GM21367 (cell line): ENCODE measurements around the gene BAHCC1.

Experiments used
- ATAC-seq: cut with Tn5 transposase; IDR thresholded peaks from one replicate; pipeline ENCODE4 v1.9.1; 2021; ENCODE audit not compliant: unreplicated experiment

The BAHCC1 gene

DNA sequence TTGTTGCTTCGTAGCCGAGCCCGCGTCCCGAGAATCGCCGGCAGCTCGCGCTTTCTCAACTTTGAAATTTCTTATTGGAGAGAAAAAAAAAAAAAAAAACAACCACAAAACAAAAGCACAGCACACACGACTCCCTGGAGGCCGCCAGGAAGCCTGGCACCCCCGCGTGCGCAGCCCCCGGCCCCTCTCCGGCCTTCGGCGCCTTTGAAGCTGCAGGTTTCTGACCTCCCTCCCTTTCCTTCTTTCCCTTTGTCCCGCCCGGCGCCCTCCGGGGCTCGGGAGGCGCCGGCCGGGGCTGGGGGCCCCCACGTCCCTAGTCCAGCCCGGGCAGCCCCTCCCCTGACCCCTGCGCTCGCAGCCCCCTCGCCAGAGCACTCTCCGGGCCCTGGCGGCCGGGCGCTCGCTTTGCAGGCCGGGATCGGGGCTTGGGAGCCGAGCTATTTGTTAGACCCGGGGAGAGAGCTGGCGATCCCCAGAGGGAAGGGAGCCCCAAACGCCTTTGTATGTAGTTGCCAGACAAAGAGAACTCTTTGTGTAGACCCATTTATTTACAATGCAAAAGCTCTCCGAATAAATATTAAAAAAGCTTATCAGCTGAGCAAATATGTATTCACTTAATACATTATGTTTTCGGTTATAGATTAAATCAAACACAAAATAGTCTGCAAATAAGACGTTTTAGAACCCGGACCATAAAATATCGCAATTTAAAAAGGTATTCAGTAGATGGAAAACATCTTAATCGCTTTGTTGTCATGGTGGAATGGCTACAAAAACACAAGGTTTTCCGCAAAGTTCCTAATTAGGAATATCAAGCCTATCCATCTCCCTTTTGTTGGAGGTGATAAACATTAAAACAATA, 2.3 kb downstream of the BAHCC1 start:
- no peak for ATAC-seq

DNA sequence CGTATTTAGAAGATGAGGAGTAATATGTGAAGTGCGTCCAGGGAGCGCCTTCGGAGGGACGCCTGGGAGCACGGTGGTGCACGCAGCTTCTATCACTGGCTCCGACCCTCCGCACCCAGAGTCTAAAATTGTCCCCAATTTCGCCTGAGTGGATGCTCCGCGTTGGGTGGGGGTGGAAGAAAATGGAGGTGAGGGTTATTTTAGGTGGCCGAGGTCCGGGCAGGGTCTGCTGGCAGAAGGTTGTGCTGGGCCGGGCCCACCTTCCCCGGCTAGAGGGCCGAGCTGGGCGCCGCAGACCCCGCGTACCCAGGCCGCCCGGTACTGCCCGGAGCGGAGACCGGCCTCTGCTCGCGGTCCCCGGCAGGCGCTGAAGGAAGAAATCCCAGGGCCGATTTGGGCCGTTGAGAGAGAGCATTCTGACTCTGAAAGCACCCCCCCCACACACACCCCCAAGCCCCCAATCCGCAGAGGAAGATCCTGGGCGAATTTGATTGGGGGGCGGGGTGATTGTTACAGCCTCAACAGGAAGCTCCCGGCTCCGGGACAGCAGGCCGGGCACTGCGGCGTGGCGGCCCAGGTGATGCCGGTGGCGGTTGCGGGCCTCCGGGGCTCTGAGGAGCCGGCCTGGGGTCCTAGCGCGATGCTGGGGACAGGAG, 3.0 kb downstream of the BAHCC1 start:
- no peak for ATAC-seq

DNA sequence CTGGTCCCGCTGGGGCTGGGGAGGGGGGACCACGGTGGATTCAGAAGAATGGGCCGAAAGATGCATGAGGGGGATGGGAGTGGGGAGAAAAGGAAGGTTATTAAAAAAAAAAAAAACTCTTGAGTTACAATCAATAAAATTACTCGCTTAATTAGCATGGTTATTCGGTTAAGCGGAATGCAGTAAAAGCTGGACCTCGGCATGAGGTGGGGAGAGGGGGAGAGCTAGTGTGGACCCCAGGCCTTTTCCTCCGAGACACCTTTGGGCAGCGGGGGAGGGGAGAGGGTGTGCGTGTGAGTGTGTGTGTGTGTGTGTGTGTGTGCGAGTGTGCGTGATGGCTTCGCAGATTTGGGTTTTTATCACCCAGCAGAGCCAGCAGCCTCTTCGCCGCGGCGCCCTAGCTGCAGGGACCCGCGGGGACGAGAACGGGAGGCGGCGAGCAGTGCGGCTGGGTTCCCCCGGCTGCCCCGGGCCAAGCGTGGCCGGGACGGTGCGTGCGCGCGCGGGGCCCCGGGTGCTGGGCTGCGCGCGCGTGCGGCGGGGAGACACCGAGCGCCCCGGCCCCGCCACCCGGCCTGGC, 3.7 kb downstream of the BAHCC1 start:
- no peak for ATAC-seq

DNA sequence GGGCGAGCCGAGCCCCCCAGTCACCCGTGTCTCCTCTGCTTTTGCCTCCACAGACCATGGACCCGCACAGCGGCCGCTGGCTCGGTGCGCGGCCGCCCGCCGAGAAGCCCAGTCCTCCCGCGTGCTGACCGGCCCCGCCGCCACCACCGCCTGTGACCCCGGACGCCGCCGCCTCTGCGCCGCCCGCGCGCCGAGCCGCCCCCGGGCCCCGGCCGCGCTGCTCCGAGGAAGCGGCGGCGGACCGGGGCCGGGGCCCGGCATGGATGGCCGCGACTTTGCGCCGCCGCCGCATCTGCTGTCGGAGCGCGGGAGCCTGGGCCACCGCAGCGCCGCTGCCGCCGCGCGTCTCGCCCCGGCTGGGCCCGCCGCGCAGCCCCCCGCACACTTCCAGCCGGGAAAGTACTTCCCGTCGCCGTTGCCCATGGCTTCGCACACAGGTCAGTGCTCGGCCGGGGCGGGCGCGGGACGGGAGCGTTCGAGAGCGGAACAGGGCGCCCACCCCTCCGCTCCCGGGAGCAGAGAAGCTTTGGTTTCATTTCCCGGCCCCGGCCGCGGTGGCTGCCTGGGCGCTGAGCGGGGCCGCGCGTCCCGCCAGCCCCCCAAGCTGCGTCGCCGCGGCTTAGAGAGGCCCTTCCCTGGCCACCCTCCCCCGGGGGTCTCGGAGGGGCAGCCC, 4.4 kb downstream of the BAHCC1 start:
- no peak for ATAC-seq

DNA sequence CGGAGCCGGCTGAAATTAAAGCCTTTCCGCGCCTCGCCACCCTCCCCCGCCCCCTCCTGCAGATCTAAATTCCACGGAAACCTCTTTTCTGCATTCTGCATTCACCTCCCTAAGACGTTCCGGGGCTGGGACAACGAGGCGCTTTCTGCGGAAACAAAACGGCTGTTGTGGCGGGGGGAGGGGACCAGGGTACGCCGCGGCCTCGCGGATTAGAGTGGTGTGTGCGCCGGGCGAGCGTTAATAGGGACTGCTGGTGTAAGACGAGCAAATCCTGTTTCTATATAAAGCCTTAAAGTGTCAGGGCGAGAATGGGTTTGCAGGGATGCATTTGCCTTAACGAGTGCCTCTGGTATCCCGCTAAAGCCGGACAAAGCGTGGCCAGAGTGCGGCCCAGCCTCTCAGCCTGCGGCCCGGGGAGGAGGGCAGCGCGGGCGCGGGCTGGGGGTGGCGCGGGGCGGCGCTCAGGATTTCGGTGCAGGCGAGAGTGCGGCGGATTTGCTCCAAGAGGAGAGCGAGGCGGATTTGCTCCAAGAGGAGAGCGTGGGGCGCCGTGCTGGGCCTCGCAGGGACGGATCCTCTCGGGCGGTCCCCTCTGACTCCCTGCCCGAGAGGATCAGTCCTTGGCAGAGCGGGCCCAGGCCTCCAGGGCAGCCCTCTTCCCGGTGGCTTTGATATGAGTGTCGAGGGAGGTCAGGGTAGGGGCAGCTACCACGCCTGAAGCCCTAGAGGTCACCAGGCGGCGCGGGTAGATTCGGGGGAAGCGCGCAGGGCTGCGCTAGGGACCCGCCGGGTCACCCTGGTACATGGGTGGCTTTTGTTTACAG, 5.1 kb downstream of the BAHCC1 start:
- ATAC-seq = no peak

DNA sequence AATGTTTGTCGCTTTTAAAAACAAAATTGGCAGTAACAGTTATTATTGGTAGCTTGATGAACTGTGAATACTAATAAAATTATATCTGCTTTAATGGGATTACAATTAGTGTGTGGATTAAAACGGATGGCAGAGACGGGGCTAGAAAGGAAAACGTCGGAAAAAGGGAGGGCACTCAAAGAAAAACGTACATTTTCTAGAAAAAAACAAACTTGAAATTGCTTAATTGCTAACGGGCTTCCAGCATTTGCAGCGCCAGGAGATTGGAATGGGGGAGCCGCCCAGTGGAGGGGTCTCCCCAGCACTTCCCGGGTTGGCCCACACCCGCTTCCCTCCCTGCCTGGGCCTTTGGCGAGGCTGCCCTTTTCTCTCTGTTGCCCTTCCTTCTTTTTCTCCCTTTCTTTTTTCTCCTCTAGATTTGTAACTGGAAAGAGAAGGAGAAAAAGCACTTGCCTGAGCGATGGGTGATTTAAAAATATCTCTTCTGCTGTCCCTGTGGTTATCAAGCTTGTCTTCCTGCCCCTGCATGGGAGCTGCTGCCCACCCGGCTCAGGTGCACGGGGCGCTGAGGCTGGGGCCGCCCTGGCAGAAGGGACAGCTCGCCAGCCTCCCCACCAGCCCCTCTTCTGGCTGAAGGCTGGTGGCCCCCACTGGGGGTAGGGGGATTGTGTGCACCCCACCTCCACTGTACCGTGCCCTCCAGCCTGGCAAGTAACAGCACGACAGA, 5.9 kb downstream of the BAHCC1 start:
- ATAC-seq = no peak

DNA sequence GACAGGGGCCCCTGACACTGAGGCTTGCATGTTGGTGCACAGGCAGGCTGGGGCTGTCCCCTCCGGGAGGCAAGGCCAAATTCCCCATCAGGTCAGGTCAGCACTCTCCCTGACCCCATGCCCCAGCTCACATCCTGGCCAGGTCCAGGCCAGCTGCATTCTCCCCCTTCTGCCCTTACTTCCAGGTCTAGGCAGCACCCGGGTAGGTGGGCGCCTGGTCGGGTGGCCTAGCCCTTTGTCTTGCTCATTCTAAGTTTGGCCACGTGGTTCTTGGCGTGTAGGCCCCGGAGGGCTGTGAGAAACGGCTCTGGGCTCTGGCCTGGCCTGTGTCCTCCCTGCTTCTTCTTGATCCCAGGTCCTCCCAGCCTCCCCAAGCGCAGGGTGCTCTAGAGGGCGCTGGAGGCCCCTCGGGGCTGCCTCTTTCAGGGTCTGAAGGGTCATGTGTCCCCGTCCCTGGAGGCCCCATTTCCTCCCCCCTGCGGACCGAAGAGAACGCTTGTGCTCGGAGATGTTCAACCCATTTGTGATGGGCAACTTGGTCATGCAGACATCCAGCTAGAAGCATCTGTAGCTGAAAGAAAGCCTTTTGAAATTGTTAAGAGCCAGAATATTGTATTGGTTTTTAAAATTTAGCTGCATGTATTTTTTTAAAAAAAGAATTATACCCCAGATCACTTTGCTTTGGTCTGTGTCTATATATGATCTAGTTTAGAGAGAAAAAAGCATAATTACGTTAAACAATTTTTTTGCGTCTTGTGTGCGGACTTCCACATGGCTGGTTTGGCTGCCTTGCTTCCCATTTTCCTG, 6.7 kb downstream of the BAHCC1 start:
- no peak for ATAC-seq

DNA sequence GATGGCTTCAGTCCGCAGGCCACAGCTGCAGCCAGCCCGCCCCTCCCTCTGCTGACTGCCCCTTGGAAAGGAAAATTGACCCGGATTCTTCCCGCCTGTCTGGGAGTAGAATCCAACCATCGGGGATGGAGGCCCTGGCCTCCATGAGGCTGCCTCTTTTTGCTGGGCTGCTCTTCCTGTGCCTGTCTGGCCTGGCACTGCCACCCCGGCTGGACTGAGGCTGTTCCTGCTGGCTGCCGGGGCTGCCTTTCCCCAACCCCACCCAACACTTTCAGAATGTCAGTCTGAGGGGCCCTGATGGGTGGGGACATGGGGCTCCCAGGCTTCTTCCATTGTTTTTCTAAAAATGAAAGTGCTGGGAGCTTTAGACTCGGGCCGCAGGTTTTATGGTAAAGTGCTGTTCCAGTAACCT, 7.3 kb downstream of the BAHCC1 start:
- ATAC-seq = no peak

DNA sequence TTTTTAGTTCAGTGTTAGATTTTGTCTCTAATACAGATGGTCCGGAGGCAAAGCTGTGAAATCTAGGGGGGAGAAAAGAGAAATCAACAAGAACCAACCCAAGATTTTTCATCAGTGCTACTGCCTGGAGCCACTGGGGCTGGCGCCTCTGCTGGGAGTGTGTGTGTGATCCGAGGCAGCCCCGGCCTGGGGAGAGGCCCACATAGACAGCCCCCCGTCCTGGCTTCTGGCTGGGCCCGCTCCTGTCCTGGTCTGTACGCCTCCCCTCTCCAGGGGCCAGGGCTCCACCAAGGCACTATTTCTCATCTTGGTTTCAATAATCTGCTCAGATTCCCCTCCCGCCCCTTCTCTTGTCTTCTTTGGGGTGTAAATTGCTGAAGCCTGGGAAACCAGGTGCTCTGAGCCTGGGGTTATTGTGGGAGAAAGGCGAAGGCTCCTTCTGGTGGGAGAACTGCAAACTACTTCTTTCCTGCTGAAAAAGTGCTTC, 7.8 kb downstream of the BAHCC1 start:
- ATAC-seq = no peak

DNA sequence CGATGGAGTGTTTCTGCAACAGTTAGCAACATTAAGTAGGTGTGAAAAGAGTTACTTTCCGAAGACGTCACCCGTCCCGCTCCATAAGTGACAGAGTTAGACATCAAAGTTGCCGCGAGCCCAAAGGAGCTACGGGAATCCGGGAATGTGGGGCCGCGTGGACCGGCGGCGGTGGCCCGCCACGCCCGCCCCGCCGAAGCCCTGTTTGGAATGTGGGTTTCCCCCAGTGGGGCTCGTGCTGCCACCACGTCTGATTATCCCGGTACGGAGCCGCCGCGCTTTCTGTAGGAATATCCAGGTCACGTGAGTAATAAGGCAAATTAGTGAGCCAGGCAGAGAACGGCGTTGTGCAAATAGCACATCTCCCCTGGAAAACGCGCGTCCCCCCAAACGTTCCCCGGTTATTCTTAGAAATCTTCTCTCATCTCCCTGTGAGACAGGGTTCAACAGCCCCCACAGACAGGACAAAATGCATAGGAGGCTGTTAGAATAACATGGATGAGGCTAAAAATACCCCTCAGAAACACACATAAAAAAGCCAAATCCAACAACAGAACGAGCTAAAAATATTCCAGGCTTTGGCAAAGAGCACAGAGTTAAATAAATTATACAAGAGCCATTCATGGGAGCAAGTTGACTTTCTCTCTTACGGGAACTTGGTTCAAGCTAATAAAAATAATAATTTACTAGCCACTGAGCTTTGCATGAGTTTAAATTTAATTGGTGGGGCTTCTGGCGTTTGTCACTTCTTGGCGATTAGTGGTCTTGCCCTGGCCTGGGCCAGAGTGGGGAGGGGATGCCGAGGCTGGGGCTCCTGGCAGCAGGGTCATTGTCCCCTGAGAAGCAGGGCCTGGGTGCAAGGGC, 8.6 kb downstream of the BAHCC1 start:
- no peak for ATAC-seq

DNA sequence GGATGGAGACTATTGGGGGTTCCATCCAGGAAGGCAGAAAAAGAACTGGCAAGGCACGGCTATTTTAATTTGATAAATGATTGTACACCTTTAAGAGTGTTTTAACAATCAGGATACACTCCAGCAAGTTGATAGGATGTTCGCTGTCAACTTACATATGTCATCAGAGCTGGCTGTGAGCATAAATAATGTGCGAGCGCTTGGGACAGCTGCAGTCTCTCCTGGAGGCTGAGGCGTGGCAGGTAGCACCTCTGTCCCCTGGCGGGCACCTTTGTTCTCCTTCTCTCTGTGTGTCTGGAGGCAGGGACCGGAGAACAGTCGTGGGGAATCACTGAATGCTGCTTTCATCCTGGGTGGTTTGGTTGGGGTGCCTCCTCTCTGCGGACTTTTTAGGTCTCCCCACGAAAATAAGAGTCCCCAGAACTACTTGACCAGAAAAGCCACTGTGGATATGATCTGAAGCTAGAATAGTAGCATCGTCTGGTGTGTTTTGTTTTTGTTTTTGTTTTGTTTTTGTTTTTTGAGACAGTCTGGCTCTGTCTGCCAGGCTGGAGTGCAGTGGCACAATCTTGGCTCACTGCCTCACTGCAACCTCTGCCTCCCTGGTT, 9.4 kb downstream of the BAHCC1 start:
- no peak for ATAC-seq

DNA sequence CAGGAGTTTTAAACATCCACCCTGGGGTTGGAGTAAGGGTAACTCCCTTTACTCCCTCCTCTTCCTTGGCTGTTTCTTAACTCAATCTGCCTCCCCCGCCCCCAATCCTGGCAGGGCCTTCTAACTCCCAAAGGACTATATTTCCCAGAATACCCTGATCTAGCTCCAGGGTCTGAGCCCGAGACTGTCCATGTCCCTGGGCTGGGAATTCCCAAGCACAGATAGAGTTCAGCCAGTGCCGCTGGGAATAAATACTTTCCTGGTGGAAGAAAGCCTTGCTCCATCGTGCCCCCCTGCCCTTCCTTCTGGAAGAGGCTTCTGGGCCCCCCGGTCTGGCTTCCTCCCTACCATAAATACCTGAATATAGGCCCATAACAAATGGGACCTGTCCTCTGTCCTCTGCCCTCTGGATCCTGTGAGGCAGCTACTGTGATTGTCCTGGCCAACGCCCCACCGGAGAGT, 10.2 kb downstream of the BAHCC1 start:
- no peak for ATAC-seq

DNA sequence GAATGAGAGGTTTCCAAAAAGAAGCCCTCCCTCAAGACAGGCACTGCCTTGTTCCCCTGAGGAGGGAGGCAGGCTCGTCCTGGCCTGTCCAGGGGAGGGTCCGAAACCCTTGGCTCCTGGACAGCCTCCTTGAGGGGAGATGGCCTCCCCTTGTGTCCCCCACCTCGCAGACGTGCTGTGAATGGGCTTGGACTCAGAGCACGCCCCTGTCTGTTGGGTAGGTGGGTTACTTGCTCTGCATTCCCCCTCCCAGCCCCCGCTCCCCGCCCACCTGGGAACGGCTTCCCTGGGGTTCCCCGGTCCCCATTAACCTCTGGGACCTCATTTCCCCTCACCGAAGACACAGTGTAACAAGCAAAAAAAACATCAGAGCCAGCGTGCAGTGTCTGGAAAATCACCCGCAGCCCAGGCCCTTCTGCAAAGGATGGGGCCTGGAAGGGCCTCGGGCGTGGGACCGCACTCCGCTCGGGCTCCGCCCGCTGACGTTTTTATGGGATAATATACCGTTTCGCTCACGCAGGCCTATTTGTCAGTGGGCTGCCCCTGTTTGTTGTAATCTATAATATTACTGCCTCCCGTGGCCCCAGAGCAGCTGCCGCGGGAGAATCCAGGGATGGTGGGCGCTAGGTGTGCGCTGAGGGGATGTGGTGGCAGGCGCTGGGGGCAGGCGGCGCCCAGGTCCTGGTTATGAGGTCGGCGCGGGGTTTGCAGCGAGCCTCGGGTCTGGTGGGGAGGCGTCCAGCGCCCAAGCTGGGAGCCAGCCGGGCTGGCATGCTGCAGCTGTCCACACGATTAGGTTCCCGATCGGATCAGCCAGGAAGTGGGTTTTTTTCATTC, 11.1 kb downstream of the BAHCC1 start:
- no peak for ATAC-seq

DNA sequence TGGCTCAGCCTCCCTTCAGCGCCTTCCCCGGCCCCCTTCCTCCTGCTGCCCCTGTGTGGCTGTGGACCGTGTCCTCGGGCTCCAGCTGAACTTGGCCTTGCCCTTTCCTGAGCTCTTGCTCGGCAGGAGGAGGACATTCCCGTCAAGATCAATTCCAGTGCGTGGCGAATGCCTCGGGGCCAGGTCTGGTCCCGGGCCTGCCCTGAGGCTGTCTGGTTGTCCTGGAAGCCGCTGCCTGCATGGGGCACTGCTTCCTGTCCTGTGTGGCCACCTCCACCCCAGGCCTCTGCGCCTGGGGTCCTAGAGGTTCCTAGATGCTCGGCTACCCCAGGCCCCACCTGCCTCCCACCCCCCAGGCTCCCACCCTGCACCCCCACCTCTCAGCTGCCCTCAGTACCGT, 12.8 kb downstream of the BAHCC1 start:
- ATAC-seq = no peak

DNA sequence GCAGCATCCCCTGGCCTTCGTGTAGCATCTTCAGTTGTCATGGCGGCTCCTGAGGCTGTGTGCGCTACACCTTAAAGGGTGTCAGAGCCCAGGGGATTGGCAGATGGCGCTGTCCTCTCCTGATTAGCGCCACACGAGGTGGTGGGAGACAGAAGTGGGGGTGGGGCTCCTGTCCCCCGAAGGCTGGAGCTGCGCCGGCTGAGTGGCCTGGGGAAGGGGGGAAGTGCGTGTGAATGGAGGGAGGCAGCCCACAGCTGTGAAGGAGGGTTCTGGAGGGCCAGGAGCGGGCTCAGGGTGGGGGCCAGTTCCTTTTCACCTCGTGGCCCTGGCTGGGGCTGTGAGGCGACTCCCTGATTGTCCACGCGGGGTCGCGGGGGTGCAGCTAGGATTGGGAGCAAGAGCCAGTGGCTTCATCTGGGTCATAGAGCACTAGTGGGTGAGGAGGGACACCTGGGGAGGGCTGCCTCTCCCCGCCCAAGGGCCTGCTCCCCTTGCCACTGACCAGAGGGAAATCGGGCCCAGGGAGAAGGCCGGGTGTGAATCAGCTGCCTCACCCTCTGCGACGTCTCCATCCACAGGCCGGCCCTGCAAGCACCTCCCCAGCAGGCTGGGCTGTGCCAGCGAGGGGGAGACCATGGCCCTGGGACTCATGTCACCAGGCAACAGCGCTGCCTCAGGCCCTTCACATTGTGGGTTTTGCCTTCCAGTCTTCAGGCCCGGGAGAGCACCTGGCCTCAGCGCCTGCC, 14.1 kb downstream of the BAHCC1 start:
- ATAC-seq = no peak

DNA sequence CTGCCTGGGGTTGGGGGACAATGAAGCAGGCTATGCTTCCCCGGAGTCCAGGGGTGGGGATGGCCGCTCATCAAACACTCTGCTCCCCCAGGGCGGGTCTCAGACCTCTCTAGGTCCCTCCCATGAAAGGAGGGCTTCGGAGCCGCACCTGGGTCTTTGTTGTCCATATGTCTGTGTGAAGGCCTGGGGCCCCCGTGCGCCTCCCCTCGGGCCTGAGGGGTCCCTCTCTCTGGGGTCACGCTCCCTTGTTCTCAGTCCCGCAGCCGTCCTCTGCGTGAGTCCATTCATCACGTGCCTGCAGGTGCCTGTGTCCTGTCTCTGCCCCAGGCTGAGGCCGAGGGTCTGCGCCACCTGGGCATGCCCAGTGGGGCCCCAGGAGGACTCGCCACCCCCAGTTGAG, 15.6 kb downstream of the BAHCC1 start:
- ATAC-seq = no peak
